GM23338 (cell line): ENCODE measurements around the gene CTNNA3. TPM values are rescaled to one million over a fixed set of nuclear protein-coding genes. Genes with fewer than 3 reads are reported as not detected.

ENCODE experiments used
- ATAC-seq: fragments of 200-7000 bp; cut with Tn5 transposase; 3 replicates; pipeline ENCODE4 v1.9.1; 2020
- DNase-seq: peaks from one replicate; pipeline ENCODE4 v3.0.0-alpha.2; 2015; ENCODE audit warnings: low spot score
- H2AFZ ChIP-seq: fragments of 200-600 bp; sonication (generic); 2 replicates; pipeline ENCODE4 v1.8.0; 2016; ENCODE audit warnings: antibody characterized with exemption, mild to moderate bottlenecking, moderate library complexity
- H3F3A ChIP-seq: fragments of 200-600 bp; sonication (generic); replicated peaks from 2 replicates; pipeline ENCODE4 v1.8.0; 2017; ENCODE audit warnings: antibody characterized with exemption, mixed run types, low read depth
- H3K27ac ChIP-seq: fragments of 200-600 bp; sonication (generic); 2 replicates; pipeline ENCODE4 v1.6.1; 2016; ENCODE audit warnings: low read depth
- H3K27me3 ChIP-seq: fragments of 200-600 bp; sonication (generic); 2 replicates; pipeline ENCODE4 v1.8.0; 2016; ENCODE audit warnings: mild to moderate bottlenecking, mixed run types, moderate library complexity; ENCODE audit not compliant: insufficient read depth
- H3K36me3 ChIP-seq: fragments of 200-600 bp; sonication (generic); 2 replicates; pipeline ENCODE4 v1.8.0; 2016; ENCODE audit warnings: mild to moderate bottlenecking; ENCODE audit not compliant: insufficient read depth
- H3K4me1 ChIP-seq: fragments of 200-600 bp; sonication (generic); 2 replicates; pipeline ENCODE4 v1.8.0; 2016; ENCODE audit warnings: mild to moderate bottlenecking, moderate library complexity; ENCODE audit not compliant: insufficient read depth
- H3K4me2 ChIP-seq: fragments of 200-600 bp; sonication (generic); 2 replicates; pipeline ENCODE4 v1.7.1; 2017; ENCODE audit warnings: mixed run types
- H3K4me3 ChIP-seq: fragments of 200-600 bp; sonication (generic); 2 replicates; pipeline ENCODE4 v1.6.1; 2016; ENCODE audit warnings: mixed run types
- H3K79me2 ChIP-seq: fragments of 200-600 bp; sonication (generic); replicated peaks from 2 replicates; pipeline ENCODE4 v1.8.0; 2017; ENCODE audit warnings: mild to moderate bottlenecking; ENCODE audit not compliant: insufficient read depth
- H3K9me2 ChIP-seq: fragments of 200-600 bp; sonication (generic); 2 replicates; pipeline ENCODE4 v1.8.0; 2017; ENCODE audit not compliant: insufficient read depth
- H4K20me1 ChIP-seq: fragments of 200-600 bp; sonication (generic); replicated peaks from 2 replicates; pipeline ENCODE4 v1.8.0; 2017; ENCODE audit warnings: mild to moderate bottlenecking; ENCODE audit not compliant: insufficient read depth
- H3K27ac Mint-ChIP-seq: 2 replicates; pipeline ENCODE4 v1.8.0; 2020; ENCODE audit warnings: inconsistent platforms, mild to moderate bottlenecking, moderate library complexity, mixed read lengths
- H3K27me3 Mint-ChIP-seq: 3 replicates; pipeline ENCODE4 v1.8.0; 2022; ENCODE audit warnings: low read depth, mild to moderate bottlenecking, moderate library complexity, mixed read lengths, inconsistent platforms; ENCODE audit not compliant: insufficient read depth, poor library complexity
- H3K36me3 Mint-ChIP-seq: 3 replicates; pipeline ENCODE4 v1.8.0; 2021; ENCODE audit warnings: low read depth, mild to moderate bottlenecking, inconsistent platforms, moderate library complexity, mixed read lengths
- H3K4me1 Mint-ChIP-seq: 3 replicates; pipeline ENCODE4 v1.8.0; 2020; ENCODE audit warnings: mild to moderate bottlenecking, inconsistent platforms, mixed read lengths
- H3K4me3 Mint-ChIP-seq: 3 replicates; pipeline ENCODE4 v1.8.0; 2021; ENCODE audit warnings: moderate library complexity, mild to moderate bottlenecking, inconsistent platforms, mixed read lengths
- H3K9me3 Mint-ChIP-seq: 3 replicates; pipeline ENCODE4 v1.8.0; 2020; ENCODE audit warnings: moderate library complexity, mild to moderate bottlenecking, inconsistent platforms, mixed read lengths
- CREB1 ChIP-seq: fragments of 250-450 bp; sonication (Bioruptor Pico); IDR thresholded peaks from 2 replicates; pipeline ENCODE4 v1.5.0; 2020; ENCODE audit warnings: low read depth, mild to moderate bottlenecking, moderate library complexity
- CTCF ChIP-seq, 2 experiments: fragments of 200-600 bp in 1 of 2; sonication (generic) in 1 of 2; conservative IDR thresholded peaks; 2 replicates each; pipeline versions ENCODE4 v1.5.1 to v1.6.1; 2016 to 2017; ENCODE audit warnings: antibody characterized with exemption in 2 of 2, low read depth in 2 of 2, mild to moderate bottlenecking in 2 of 2, moderate library complexity in 1 of 2
- EZH2phosphoT487 ChIP-seq: fragments of 200-600 bp; sonication (generic); IDR thresholded peaks from one replicate; pipeline ENCODE4 v1.8.1; 2018; ENCODE audit warnings: antibody characterized with exemption; ENCODE audit not compliant: unreplicated experiment
- STAT1 ChIP-seq: IDR thresholded peaks from one replicate; pipeline ENCODE4 v1.6.1; 2016; ENCODE audit warnings: antibody characterized with exemption; ENCODE audit not compliant: unreplicated experiment
- ZNF331 ChIP-seq: fragments of 250-450 bp; sonication (Bioruptor Pico); IDR thresholded peaks from 2 replicates; pipeline ENCODE4 v1.5.0; 2020; ENCODE audit warnings: low read depth, mild to moderate bottlenecking, moderate library complexity
- polyA plus RNA-seq: library from polyadenylated mRNA; unstranded; fragments of >200 nt; fragmentation: Nextera tagmentation; extraction: Ambion mirVana; gene quantifications from 2 replicates; pipeline ENCODE4 v1.2.1, GENCODE V29; 2016
- total RNA-seq: library from RNA; depleted of rRNA; stranded (reverse); fragments of >200 nt; shearing (Covaris generic); gene quantifications from 2 replicates; pipeline ENCODE4 v1.2.3, GENCODE V29; 2014
- TF ChIP-seq, protein P1 (sequence below): IDR thresholded peaks from one replicate; pipeline ENCODE4 v1.6.1; 2018; ENCODE audit warnings: antibody characterized with exemption; ENCODE audit not compliant: unreplicated experiment
- TF ChIP-seq, protein P2 (sequence below): IDR thresholded peaks from 2 replicates; pipeline ENCODE4 v1.6.1; 2016; ENCODE audit warnings: antibody characterized with exemption

CTNNA3 gene
- total and polyA plus RNA-seq, 2 experiments from 2014 or later = 0.71 to 3.3 TPM

GRCh38 chr10:66394342-66395063, 1301.5 kb downstream of the CTNNA3 start (continued):
- TF ChIP-seq, protein P1, sequence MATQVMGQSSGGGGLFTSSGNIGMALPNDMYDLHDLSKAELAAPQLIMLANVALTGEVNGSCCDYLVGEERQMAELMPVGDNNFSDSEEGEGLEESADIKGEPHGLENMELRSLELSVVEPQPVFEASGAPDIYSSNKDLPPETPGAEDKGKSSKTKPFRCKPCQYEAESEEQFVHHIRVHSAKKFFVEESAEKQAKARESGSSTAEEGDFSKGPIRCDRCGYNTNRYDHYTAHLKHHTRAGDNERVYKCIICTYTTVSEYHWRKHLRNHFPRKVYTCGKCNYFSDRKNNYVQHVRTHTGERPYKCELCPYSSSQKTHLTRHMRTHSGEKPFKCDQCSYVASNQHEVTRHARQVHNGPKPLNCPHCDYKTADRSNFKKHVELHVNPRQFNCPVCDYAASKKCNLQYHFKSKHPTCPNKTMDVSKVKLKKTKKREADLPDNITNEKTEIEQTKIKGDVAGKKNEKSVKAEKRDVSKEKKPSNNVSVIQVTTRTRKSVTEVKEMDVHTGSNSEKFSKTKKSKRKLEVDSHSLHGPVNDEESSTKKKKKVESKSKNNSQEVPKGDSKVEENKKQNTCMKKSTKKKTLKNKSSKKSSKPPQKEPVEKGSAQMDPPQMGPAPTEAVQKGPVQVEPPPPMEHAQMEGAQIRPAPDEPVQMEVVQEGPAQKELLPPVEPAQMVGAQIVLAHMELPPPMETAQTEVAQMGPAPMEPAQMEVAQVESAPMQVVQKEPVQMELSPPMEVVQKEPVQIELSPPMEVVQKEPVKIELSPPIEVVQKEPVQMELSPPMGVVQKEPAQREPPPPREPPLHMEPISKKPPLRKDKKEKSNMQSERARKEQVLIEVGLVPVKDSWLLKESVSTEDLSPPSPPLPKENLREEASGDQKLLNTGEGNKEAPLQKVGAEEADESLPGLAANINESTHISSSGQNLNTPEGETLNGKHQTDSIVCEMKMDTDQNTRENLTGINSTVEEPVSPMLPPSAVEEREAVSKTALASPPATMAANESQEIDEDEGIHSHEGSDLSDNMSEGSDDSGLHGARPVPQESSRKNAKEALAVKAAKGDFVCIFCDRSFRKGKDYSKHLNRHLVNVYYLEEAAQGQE = no peak
- TF ChIP-seq EZH2phosphoT487 = no peak
- TF ChIP-seq CTCF (conservative IDR thresholded peaks at IDR 0.05; ENCODE audit: low read depth in 2 of 2) = no peak
- TF ChIP-seq CREB1 (CRISPR knock-in tag) = no peak

DNA sequence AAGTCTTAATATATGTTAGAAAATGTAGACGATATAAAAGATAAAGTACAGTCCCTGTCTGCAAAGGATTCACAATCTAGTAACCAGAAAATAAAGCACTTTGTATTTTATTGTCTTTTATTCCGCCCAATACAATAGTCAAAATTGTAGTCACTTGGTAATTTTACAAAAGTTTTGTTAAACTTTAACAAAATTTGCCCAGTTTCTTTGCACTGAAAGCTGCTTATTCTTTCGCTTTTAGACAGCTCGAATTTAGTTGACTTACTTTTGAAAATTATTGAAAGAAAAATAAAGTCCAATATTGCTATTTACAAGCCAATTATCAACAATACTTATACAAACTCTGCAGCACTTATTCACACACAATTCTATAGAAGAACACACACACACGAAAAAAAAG, 1305.1 kb downstream of the CTNNA3 start:
- H3K27ac ChIP-seq = no peak overlapping the region
- ATAC-seq = no peak
- H3K27me3 Mint-ChIP-seq = peaks cover 2% of the 10 kb centered on the region
- no peak overlapping the region for H3K4me3 Mint-ChIP-seq
- H3K4me3 ChIP-seq = no peak overlapping the region
- H3F3A ChIP-seq = no peaks in the 10 kb centered on the region
- H3K27ac Mint-ChIP-seq = no peak overlapping the region
- H3K9me2 ChIP-seq = no peaks in the 10 kb centered on the region
- TF ChIP-seq CTCF (conservative IDR thresholded peaks at IDR 0.05; ENCODE audit: low read depth in 2 of 2) (no peak), STAT1 (no peak), CREB1 (CRISPR knock-in tag) (no peak), ZNF331 (CRISPR knock-in tag) (no peak)
- TF ChIP-seq, protein P2, sequence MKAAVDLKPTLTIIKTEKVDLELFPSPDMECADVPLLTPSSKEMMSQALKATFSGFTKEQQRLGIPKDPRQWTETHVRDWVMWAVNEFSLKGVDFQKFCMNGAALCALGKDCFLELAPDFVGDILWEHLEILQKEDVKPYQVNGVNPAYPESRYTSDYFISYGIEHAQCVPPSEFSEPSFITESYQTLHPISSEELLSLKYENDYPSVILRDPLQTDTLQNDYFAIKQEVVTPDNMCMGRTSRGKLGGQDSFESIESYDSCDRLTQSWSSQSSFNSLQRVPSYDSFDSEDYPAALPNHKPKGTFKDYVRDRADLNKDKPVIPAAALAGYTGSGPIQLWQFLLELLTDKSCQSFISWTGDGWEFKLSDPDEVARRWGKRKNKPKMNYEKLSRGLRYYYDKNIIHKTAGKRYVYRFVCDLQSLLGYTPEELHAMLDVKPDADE = no peak
- no peak overlapping the region for H2AFZ ChIP-seq
- no peaks in the 10 kb centered on the region for H4K20me1 ChIP-seq
- H3K79me2 ChIP-seq = no peaks in the 10 kb centered on the region
- no peak for DNase-seq
- H3K4me2 ChIP-seq = no peak overlapping the region
- H3K27me3 ChIP-seq = no peaks in the 10 kb centered on the region
- peaks cover 23% of the 10 kb centered on the region for H3K4me1 ChIP-seq
- no peaks in the 10 kb centered on the region for H3K36me3 ChIP-seq
- H3K4me1 Mint-ChIP-seq = peaks cover 20% of the 10 kb centered on the region
- no peaks in the 10 kb centered on the region for H3K36me3 Mint-ChIP-seq
- peaks cover 3% of the 10 kb centered on the region; the same call in 1 of the 3 replicates for H3K9me3 Mint-ChIP-seq
